Testis (tissue), 2 donors: ENCODE results near the gene ATAD3B.

ENCODE experiments used
- CTCF ChIP-seq, 3 experiments: fragments of 450-650 bp in 2 of 3; fragments of 200-600 bp in 1 of 3; sonication (generic) in 1 of 3; IDR thresholded peaks; one replicate each; pipeline ENCODE4 v1.5.1; 2016 to 2019; ENCODE audit warnings: antibody characterized with exemption in 3 of 3, mild to moderate bottlenecking in 2 of 3, moderate library complexity in 1 of 3
- POLR2A ChIP-seq: fragments of 450-650 bp; IDR thresholded peaks from one replicate; pipeline ENCODE4 v1.6.1; 2017; ENCODE audit warnings: antibody characterized with exemption, mild to moderate bottlenecking, moderate library complexity

DNA sequence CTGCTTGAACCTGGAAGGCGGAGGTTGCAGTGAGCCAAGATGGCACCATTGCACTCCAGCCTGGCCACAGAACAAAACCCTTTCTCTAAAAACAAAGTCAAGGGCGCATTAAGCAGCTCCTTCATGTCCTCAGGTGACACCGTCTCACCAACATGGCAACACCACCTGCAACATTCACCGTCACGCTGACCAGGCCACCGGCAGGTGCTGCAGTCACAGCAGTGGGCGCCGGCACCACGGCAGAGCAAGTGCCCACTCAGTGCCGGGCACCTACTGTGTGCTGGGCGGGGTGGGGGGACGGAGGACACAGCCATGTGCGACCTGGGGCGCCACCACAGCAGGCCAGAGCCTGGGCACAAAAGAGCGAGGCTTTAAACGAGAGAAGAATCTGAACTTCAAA, 12.1 kb downstream of the ATAD3B start:
- TF ChIP-seq CTCF (IDR thresholded peaks at IDR 0.05) (no peak), POLR2A (no peak)
